Parathyroid adenoma (tissue), 2 donors: ENCODE results near the gene RALGAPA2.

Experiments used
- H2AFZ ChIP-seq: fragments of 300-600 bp; sonication (generic); one replicate; pipeline ENCODE4 v1.7.0; 2017; ENCODE audit warnings: antibody characterized with exemption, mild to moderate bottlenecking
- H3K27ac ChIP-seq: fragments of 300-600 bp; sonication (generic); one replicate; pipeline ENCODE4 v1.7.0; 2017
- H3K27me3 ChIP-seq: fragments of 300-600 bp; sonication (generic); one replicate; pipeline ENCODE4 v1.7.0; 2017; ENCODE audit warnings: low read length; ENCODE audit not compliant: control insufficient read depth, insufficient read depth
- H3K36me3 ChIP-seq: fragments of 300-600 bp; sonication (generic); one replicate; pipeline ENCODE4 v1.7.0; 2017; ENCODE audit warnings: low read length; ENCODE audit not compliant: control insufficient read depth, insufficient read depth
- H3K4me1 ChIP-seq: fragments of 300-600 bp; sonication (generic); one replicate; pipeline ENCODE4 v1.7.0; 2017; ENCODE audit warnings: control low read depth
- H3K4me2 ChIP-seq: fragments of 300-600 bp; sonication (generic); one replicate; pipeline ENCODE4 v1.7.0; 2017; ENCODE audit warnings: low read length
- H3K4me3 ChIP-seq: fragments of 300-600 bp; sonication (generic); one replicate; pipeline ENCODE4 v1.7.0; 2017; ENCODE audit warnings: low read depth, low read length
- H3K79me2 ChIP-seq: fragments of 300-600 bp; sonication (generic); one replicate; pipeline ENCODE4 v1.7.0; 2017; ENCODE audit warnings: control low read depth
- H3K9ac ChIP-seq: fragments of 300-600 bp; sonication (generic); one replicate; pipeline ENCODE4 v1.7.0; 2017; ENCODE audit warnings: mild to moderate bottlenecking
- H3K9me3 ChIP-seq: fragments of 300-600 bp; sonication (generic); one replicate; pipeline ENCODE4 v1.7.0; 2017; ENCODE audit warnings: low read length; ENCODE audit not compliant: control insufficient read depth
- TF ChIP-seq, protein P1 (sequence below): fragments of 300-600 bp; sonication (generic); IDR thresholded peaks from one replicate; pipeline ENCODE4 v1.7.0; 2017; ENCODE audit warnings: antibody characterized with exemption, mild to moderate bottlenecking
- donor health status: primary hyperparathyroidism.

The RALGAPA2 gene

DNA sequence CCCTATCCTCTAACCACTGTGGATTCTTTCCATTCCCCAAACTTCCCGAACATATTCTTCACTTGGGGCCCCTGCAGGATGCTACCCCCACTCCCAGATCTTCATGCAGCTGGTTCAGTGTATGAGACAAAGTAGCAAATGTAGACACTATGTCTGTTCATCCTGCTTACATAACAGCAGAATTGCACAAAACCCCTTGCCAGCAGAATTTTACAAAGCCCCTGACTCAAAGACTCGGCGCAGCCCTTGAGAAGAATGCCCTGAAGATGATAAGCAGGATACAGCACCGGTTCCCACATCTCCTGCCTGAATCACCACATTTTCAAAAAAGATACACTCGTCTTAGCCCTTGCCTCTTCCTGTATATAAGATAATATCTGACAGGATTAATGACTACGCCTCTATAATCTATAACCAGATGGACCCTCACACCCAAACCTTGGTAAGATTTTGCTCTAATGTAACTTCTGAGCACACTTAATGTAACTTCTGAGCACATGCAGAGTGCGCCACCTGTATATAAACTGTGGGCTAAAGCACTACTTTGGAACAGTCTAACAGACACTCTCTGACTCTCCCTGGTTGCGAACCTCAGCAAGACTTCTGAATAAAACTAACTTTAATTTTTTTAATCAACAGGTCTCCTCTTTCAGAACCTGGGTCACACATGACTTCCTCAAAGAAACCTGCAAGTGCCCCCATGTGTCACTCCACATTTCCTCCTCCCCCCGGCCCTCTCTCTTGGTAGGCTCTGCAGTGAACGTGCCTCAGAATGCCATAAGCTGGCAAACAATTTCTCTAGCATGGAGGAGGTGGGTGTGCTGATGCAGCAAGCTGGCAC, 28.7 kb downstream of the RALGAPA2 start:
- no peaks in the 10 kb centered on the region for H3K9me3 ChIP-seq
- no peak overlapping the region for H2AFZ ChIP-seq
- TF ChIP-seq, protein P1, sequence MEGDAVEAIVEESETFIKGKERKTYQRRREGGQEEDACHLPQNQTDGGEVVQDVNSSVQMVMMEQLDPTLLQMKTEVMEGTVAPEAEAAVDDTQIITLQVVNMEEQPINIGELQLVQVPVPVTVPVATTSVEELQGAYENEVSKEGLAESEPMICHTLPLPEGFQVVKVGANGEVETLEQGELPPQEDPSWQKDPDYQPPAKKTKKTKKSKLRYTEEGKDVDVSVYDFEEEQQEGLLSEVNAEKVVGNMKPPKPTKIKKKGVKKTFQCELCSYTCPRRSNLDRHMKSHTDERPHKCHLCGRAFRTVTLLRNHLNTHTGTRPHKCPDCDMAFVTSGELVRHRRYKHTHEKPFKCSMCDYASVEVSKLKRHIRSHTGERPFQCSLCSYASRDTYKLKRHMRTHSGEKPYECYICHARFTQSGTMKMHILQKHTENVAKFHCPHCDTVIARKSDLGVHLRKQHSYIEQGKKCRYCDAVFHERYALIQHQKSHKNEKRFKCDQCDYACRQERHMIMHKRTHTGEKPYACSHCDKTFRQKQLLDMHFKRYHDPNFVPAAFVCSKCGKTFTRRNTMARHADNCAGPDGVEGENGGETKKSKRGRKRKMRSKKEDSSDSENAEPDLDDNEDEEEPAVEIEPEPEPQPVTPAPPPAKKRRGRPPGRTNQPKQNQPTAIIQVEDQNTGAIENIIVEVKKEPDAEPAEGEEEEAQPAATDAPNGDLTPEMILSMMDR: no peak
- no peak overlapping the region for H3K4me3 ChIP-seq
- no peak overlapping the region for H3K9ac ChIP-seq
- peaks cover 34% of the 10 kb centered on the region for H3K79me2 ChIP-seq
- no peaks in the 10 kb centered on the region for H3K27me3 ChIP-seq
- H3K27ac ChIP-seq: no peak overlapping the region
- peaks cover 4% of the 10 kb centered on the region for H3K4me1 ChIP-seq
- H3K4me2 ChIP-seq: no peak overlapping the region
- H3K36me3 ChIP-seq: no peaks in the 10 kb centered on the region

DNA sequence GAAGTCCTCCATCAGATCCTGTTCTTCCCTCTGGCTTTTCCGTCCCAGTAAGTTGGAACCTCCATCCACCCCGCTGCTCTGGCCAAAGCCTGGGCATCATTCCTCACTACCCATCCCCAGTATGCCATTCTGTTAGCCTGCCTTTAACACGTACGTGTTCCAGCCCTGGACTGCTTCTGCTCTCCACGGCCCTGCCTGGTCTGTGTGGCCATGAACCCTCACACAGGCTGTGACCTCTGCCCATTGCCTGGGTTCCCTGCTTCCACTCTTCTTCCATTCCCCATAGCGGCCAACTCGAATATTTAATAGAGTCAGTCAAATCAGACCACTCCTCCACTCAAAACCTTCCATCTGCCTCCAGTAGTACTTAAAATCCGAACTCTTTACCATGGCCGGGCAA, 29.4 kb downstream of the RALGAPA2 start:
- Histone ChIP-seq H3K4me3 (no peak overlapping the region), H3K4me1 (peaks cover 4% of the 10 kb centered on the region), H3K27me3 (no peaks in the 10 kb centered on the region), H2AFZ (no peak overlapping the region), H3K9me3 (no peaks in the 10 kb centered on the region), H3K9ac (no peak overlapping the region), H3K36me3 (no peaks in the 10 kb centered on the region), H3K79me2 (peaks cover 30% of the 10 kb centered on the region), H3K4me2 (no peak overlapping the region), H3K27ac (no peak overlapping the region)
- TF ChIP-seq, protein P1: no peak

DNA sequence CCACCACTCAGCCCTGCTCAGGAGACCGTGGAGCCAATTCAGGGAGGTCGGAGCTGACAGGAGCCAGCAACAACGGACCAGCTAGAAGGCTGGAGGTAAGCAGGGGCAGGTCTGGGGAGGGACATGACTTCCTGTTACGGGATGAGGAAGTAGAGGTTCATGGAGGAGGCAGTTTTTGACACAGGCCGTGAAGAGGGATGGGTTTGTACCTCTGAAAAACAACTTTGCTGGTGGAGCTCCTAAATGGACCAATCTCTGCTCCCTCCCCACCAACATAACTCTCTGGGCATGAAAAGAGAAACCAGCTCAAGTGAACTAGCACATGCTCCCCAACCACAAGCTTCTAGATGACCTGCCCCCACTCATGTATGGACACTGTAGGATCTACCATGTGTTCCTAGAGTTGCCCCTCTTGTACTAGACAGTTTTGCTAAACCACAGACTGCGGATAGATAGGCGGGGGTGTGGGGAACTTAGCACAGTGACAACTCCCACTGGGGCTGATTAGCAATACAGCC, 31.4 kb downstream of the RALGAPA2 start:
- Histone ChIP-seq H3K27me3 (no peaks in the 10 kb centered on the region), H3K36me3 (no peaks in the 10 kb centered on the region), H3K9ac (no peak overlapping the region), H2AFZ (no peak overlapping the region), H3K4me1 (peaks cover 4% of the 10 kb centered on the region), H3K4me3 (no peak overlapping the region), H3K9me3 (no peaks in the 10 kb centered on the region), H3K27ac (no peak overlapping the region), H3K79me2 (peaks cover 16% of the 10 kb centered on the region), H3K4me2 (no peak overlapping the region)
- TF ChIP-seq, protein P1: no peak

DNA sequence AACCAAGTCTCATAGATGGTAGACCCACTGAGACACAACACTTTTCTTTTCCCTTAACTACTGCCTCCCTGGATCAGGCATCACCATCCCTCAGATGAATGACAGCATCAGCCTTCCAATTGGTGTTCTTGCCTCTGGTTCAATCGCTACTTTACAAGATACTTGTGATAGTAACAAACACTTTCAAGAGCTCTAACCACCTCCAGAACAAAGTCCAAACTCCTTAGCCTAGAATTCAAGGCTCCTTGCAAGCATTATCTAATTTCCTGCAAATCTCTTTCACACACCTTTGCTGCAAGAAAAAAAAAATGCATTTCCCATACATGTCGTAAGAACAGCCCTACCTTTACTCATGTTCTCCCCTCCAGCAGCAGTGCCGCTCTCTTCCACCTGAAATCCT, 33.1 kb downstream of the RALGAPA2 start:
- Histone ChIP-seq H3K79me2 (peaks cover 10% of the 10 kb centered on the region), H3K9ac (no peak overlapping the region), H3K4me2 (no peak overlapping the region), H3K36me3 (no peaks in the 10 kb centered on the region), H3K9me3 (no peaks in the 10 kb centered on the region), H3K4me3 (no peak overlapping the region), H3K27ac (no peak overlapping the region), H3K4me1 (peaks cover 4% of the 10 kb centered on the region), H2AFZ (no peak overlapping the region), H3K27me3 (no peaks in the 10 kb centered on the region)
- TF ChIP-seq, protein P1: no peak
